Body of pancreas (tissue), 4 donors: ENCODE data around the gene FADS6. TPM values are rescaled to one million over a fixed set of nuclear protein-coding genes. Genes with fewer than 3 reads are reported as not detected.

ENCODE experiments used
- ATAC-seq: fragments of 150-250 bp; one replicate; pipeline ENCODE4 v1.9.1; 2016
- DNase-seq, 4 donors: peaks; one replicate each; pipeline ENCODE4 v3.0.0-alpha.2; 2019
- H3K27ac ChIP-seq, 4 donors: fragments of 200-600 bp; sonication (generic); 1 replicate in 3 of 4; 2 replicates in 1 of 4; pipeline versions ENCODE4 v1.5.1 to v1.6.1; 2016 to 2019; ENCODE audit warnings: mild to moderate bottlenecking in 1 of 4, mixed read lengths in 1 of 4, moderate library complexity in 1 of 4
- H3K27me3 ChIP-seq, 2 donors: fragments of 200-600 bp; sonication (generic); one replicate each; pipeline ENCODE4 v1.6.0; 2016; ENCODE audit warnings: mild to moderate bottlenecking in 1 of 2
- H3K36me3 ChIP-seq, 2 donors: fragments of 200-600 bp; sonication (generic); replicated peaks in 1 of 2; 2 replicates each; pipeline ENCODE4 v1.5.1; 2016; ENCODE audit warnings: low read depth in 2 of 2; ENCODE audit not compliant: insufficient read depth in 1 of 2
- H3K4me1 ChIP-seq: fragments of 200-600 bp; sonication (generic); one replicate; pipeline ENCODE4 v1.6.0; 2016
- H3K4me3 ChIP-seq, 2 donors: fragments of 200-600 bp; sonication (generic); 1 replicate in 1 of 2; 2 replicates in 1 of 2; pipeline ENCODE4 v1.5.1; 2016 to 2019
- H3K9me3 ChIP-seq, 3 donors: fragments of 200-600 bp; sonication (generic); 1 replicate in 2 of 3; 2 replicates in 1 of 3; pipeline ENCODE4 v1.5.1; 2016
- POLR2A ChIP-seq, 3 donors: fragments of 450-650 bp; IDR thresholded peaks; one replicate each; pipeline ENCODE4 v1.6.1; 2016; ENCODE audit warnings: antibody characterized with exemption in 3 of 3, mild to moderate bottlenecking in 2 of 3
- WGBS, 2 donors: methylation state at CpG; one replicate each; pipeline ENCODE4 v1.1.5; 2017; 5-methylcytosine and 5-hydroxymethylcytosine counted together
- intact Hi-C: fragments of 100-400 bp; cut with DNase I; formaldehyde crosslinking; loops from one replicate; pipeline ENCODE4 v1.15.1; 2023
- total RNA-seq, 2 donors: library from RNA; depleted of rRNA; stranded (reverse); fragments of >200 nt; gene quantifications; one replicate each; pipeline ENCODE4 v1.1.0, GENCODE V29; 2016
- TF ChIP-seq, protein P1 (sequence below), 7 experiments: fragments of 450-650 bp in 4 of 7; fragments of 200-600 bp in 3 of 7; sonication (generic) in 3 of 7; IDR thresholded peaks; one replicate each; pipeline ENCODE4 v1.5.1; 2016 to 2019; ENCODE audit warnings: antibody characterized with exemption in 7 of 7

The FADS6 gene
- total RNA-seq, 2 donors from 2014 or later: not detected

DNA sequence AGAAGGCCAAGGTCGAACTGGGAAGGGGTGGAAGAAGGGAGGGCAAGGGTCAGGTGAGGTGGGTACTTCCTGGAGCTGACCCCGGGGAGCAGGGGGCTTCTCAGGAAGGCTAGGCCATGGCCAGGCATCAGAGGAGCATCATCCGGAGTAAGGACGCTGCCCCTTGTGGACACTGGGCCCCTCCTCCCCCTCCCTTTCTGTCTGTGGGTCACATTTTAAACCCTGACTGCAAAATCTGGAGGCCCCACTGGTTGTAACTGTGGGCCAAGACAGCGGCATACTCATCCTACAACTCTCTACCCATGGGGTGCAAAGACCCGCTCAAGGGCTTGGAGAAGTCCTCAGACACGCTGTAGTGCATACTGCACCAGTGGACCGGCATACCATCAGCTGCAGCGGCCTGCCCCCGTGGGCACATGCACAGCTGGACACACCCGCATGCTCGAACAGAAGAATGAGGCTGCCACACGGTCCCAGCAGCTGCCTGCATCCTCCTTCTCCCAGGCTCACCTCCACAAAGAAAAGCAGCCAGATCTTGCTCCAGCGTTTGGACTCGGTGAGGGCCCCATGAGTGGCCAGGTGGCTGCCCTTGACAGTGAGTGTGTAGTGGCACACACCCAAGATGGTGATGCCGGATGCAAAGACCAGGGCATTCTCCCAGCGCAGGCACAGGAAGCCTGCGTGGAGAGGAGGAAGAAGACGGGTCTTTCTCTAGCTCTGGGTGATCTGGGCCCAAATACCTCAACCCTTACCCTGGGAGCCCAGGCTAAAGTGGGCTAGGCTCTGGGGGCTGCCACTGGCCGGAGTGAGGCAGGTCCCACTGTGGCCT lies 1.2 kb downstream of the FADS6 start:
- no peaks in the 10 kb centered on the region for H3K27me3 ChIP-seq
- TF ChIP-seq, protein P1, sequence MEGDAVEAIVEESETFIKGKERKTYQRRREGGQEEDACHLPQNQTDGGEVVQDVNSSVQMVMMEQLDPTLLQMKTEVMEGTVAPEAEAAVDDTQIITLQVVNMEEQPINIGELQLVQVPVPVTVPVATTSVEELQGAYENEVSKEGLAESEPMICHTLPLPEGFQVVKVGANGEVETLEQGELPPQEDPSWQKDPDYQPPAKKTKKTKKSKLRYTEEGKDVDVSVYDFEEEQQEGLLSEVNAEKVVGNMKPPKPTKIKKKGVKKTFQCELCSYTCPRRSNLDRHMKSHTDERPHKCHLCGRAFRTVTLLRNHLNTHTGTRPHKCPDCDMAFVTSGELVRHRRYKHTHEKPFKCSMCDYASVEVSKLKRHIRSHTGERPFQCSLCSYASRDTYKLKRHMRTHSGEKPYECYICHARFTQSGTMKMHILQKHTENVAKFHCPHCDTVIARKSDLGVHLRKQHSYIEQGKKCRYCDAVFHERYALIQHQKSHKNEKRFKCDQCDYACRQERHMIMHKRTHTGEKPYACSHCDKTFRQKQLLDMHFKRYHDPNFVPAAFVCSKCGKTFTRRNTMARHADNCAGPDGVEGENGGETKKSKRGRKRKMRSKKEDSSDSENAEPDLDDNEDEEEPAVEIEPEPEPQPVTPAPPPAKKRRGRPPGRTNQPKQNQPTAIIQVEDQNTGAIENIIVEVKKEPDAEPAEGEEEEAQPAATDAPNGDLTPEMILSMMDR (IDR thresholded peaks at IDR 0.05): no peak
- no peak for TF ChIP-seq POLR2A (IDR thresholded peaks at IDR 0.05)
- H3K9me3 ChIP-seq: no peaks in the 10 kb centered on the region
- H3K4me3 ChIP-seq: no peak overlapping the region
- H3K36me3 ChIP-seq: no peaks in the 10 kb centered on the region
- peaks cover 18% of the 10 kb centered on the region for H3K4me1 ChIP-seq
- 49 to 63% methylated on average over 7 to 20 of the region's 20 CpGs for WGBS, 2 donors
- ATAC-seq (peak; percentile 51), DNase-seq (peak in 3 of 4 donors; percentile 56 to 74 (median 65))
- intact Hi-C loops: no loop called here
- H3K27ac ChIP-seq: no peak overlapping the region

- no peak for ATAC-seq
- WGBS, 2 donors: 87 to 91% methylated on average over 6 to 7 of the region's 7 CpGs
- H3K4me1 ChIP-seq: peaks cover 18% of the 10 kb centered on the region
- H3K36me3 ChIP-seq: no peaks in the 10 kb centered on the region
- TF ChIP-seq POLR2A (IDR thresholded peaks at IDR 0.05): no peak
- TF ChIP-seq, protein P1 (IDR thresholded peaks at IDR 0.05): no peak
- H3K9me3 ChIP-seq: no peaks in the 10 kb centered on the region
- no peak for DNase-seq
- no peaks in the 10 kb centered on the region for H3K27me3 ChIP-seq
- intact Hi-C loops: no loop called here
- H3K27ac ChIP-seq: no peak overlapping the region
- H3K4me3 ChIP-seq: no peak overlapping the region
Measured at GRCh38 chr17:74890554-74890953, 2.9 kb downstream of the FADS6 start.

GRCh38 chr17:74888469-74888868 lies 5.0 kb downstream of the FADS6 start:
- peaks cover 13% of the 10 kb centered on the region for H3K4me1 ChIP-seq
- ATAC-seq: no peak
- WGBS, 2 donors: 54% methylated on average over 11 to 13 of the region's 13 CpGs
- H3K36me3 ChIP-seq: no peaks in the 10 kb centered on the region
- no peak for DNase-seq
- TF ChIP-seq, protein P1 (IDR thresholded peaks at IDR 0.05): no peak
- TF ChIP-seq POLR2A (IDR thresholded peaks at IDR 0.05): no peak
- H3K9me3 ChIP-seq: no peaks in the 10 kb centered on the region
- no peak overlapping the region for H3K27ac ChIP-seq
- intact Hi-C loops: no loop called here
- H3K27me3 ChIP-seq: no peaks in the 10 kb centered on the region
- no peak overlapping the region for H3K4me3 ChIP-seq

DNA sequence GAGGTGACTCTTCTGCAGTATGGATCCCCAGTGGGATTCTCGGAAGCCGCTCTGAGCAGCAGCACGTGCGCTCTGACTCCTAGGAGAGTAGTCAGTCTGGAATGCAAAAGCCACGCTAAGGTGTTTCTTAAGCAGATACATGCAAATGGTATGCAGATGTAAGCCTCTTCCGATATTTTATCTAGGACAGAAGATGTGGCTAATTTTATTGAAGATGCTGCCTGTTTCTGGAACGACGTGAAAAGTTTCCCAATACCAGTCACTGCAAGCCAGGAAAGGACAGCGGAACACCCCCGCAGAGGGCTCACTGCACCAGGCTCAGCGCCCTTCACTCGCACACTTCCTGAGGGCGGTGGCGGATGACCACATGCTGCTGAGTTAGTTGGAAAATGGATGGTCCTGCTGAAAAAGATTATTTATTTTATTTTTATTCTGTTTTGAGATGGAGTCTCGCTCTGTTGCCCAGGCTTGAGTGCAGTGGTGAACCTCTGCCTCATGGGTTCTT lies 10.1 kb downstream of the FADS6 start:
- intact Hi-C loops: no loop called here
- H3K9me3 ChIP-seq: no peaks in the 10 kb centered on the region
- ATAC-seq: no peak
- 64 to 90% methylated on average over 14 to 15 of the region's 15 CpGs for WGBS, 2 donors
- DNase-seq: no peak
- no peaks in the 10 kb centered on the region for H3K27me3 ChIP-seq
- TF ChIP-seq, protein P1 (IDR thresholded peaks at IDR 0.05): no peak
- H3K4me3 ChIP-seq: no peak overlapping the region
- H3K27ac ChIP-seq: no peak overlapping the region
- peaks cover 5% of the 10 kb centered on the region for H3K4me1 ChIP-seq
- H3K36me3 ChIP-seq: no peaks in the 10 kb centered on the region
